ENCODE data around the gene OOSP1.

- TF ChIP-seq POLR2A (IDR thresholded peaks at IDR 0.05) (no peak), CTCF (IDR thresholded peaks at IDR 0.05 in 8 of 11, conservative IDR thresholded peaks at IDR 0.05 in 3 of 11) (no peak)
Observed at GRCh38 chr11:59973097-59973496, 34.9 kb downstream of the OOSP1 start.
